Transverse colon (tissue), 4 donors: Measurements from ENCODE around the gene MED23. TPM values are rescaled to one million over a fixed set of nuclear protein-coding genes. Genes with fewer than 3 reads are reported as not detected.

Experiments
- DNase-seq: peaks from one replicate; pipeline ENCODE4 v3.0.0-alpha.2; 2019
- H3K27ac ChIP-seq, 4 donors: fragments of 200-600 bp; sonication (generic); 2 replicates each; pipeline ENCODE4 v1.5.1; 2016 to 2018; ENCODE audit warnings: inconsistent platforms in 4 of 4
- H3K27me3 ChIP-seq: fragments of 200-600 bp; sonication (generic); 2 replicates; pipeline ENCODE4 v1.5.1; 2017; ENCODE audit warnings: inconsistent platforms
- H3K36me3 ChIP-seq, 4 donors: fragments of 200-600 bp; sonication (generic); 2 replicates each; pipeline ENCODE4 v1.5.1; 2017 to 2019; ENCODE audit warnings: inconsistent platforms in 4 of 4
- H3K4me1 ChIP-seq, 4 donors: fragments of 200-600 bp; sonication (generic); 2 replicates each; pipeline ENCODE4 v1.5.1; 2017 to 2020; ENCODE audit warnings: inconsistent platforms in 4 of 4
- H3K4me3 ChIP-seq, 4 donors: fragments of 200-600 bp; sonication (generic); 1 replicate in 1 of 4; 2 replicates in 3 of 4; pipeline versions ENCODE4 v1.5.1 to v1.6.1; 2017 to 2019; ENCODE audit warnings: inconsistent platforms in 4 of 4
- H3K9me3 ChIP-seq, 2 donors: fragments of 200-600 bp; sonication (generic); 2 replicates each; pipeline ENCODE4 v1.5.1; 2017 to 2019; ENCODE audit warnings: inconsistent platforms in 2 of 2
- CTCF ChIP-seq, 5 experiments: fragments of 200-600 bp in 3 of 5; fragments of 450-650 bp in 2 of 5; sonication (generic) in 3 of 5; IDR thresholded peaks; 1 replicate in 2 of 5; 2 replicates in 3 of 5; pipeline ENCODE4 v1.5.1; 2016 to 2017; ENCODE audit warnings: antibody characterized with exemption in 5 of 5, inconsistent platforms in 3 of 5, mild to moderate bottlenecking in 2 of 5, moderate library complexity in 1 of 5
- EP300 ChIP-seq: sonication (generic); formaldehyde crosslinking; IDR thresholded peaks from one replicate; pipeline ENCODE4 v1.6.1; 2017; ENCODE audit warnings: antibody characterized with exemption, low read depth
- POLR2A ChIP-seq: fragments of 450-650 bp; IDR thresholded peaks from one replicate; pipeline ENCODE4 v1.6.1; 2016; ENCODE audit warnings: antibody characterized with exemption, mild to moderate bottlenecking, moderate library complexity
- POLR2AphosphoS5 ChIP-seq, 3 donors: sonication (generic); formaldehyde crosslinking; IDR thresholded peaks; one replicate each; pipeline ENCODE4 v1.6.1; 2016; ENCODE audit warnings: antibody characterized with exemption in 3 of 3
- WGBS, 2 donors: methylation state at CpG; one replicate each; pipeline ENCODE4 v1.1.5; 2018; ENCODE audit warnings: low coverage in 1 of 2; 5-methylcytosine and 5-hydroxymethylcytosine counted together
- in situ Hi-C, 4 donors: fragments of 200-750 bp; cut with MboI; loops; one replicate each; pipeline versions ENCODE4 v1.15.0 to v1.15.1; 2017; ENCODE audit warnings: low sequenced_read_pairs in 3 of 4, low pct_ligation_motif_present in 1 of 4, low pct_unique_long_range_greater_than_20kb in 1 of 4
- intact Hi-C: fragments of 100-400 bp; cut with DNase I; formaldehyde crosslinking; loops from one replicate; pipeline ENCODE4 v1.15.1; 2023; ENCODE audit warnings: low total_unique reads
- total RNA-seq, 4 donors: library from RNA; depleted of rRNA; stranded (reverse); fragments of >200 nt; gene quantifications; one replicate each; pipeline ENCODE4 v1.1.0, GENCODE V29; 2016

The MED23 gene
- total RNA-seq, 4 donors from 2014 or later = 11.6 to 47.6 (median 37.9) TPM

- Histone ChIP-seq H3K4me3 (no peak overlapping the region), H3K4me1 (no peaks in the 10 kb centered on the region), H3K9me3 (no peaks in the 10 kb centered on the region), H3K27ac (no peak overlapping the region), H3K27me3 (no peaks in the 10 kb centered on the region), H3K36me3 (peaks cover 0 to 15% (median 5%) of the 10 kb centered on the region in 4 donors)
- no peak for TF ChIP-seq EP300
- TF ChIP-seq POLR2A = no peak
- TF ChIP-seq POLR2AphosphoS5 (IDR thresholded peaks at IDR 0.05) = no peak
- no peak for TF ChIP-seq CTCF (IDR thresholded peaks at IDR 0.05)
- no peak for DNase-seq
- in situ Hi-C loops (no loop called here), intact Hi-C loops (no loop called here)
- WGBS, 2 donors = 88 to 97% methylated on average over 4 of the region's 4 CpGs
Measured at GRCh38 chr6:131574686-131575085, 53.4 kb downstream of the MED23 start.

GRCh38 chr6:131574133-131574532, 53.9 kb downstream of the MED23 start:
- 25 to 55% methylated on average over 2 of the region's 2 CpGs for WGBS, 2 donors
- intact Hi-C loops (no loop called here), in situ Hi-C loops (no loop called here)
- H3K27me3 ChIP-seq = no peaks in the 10 kb centered on the region
- no peaks in the 10 kb centered on the region for H3K9me3 ChIP-seq
- H3K36me3 ChIP-seq = peaks cover 0 to 13% (median 3%) of the 10 kb centered on the region in 4 donors
- DNase-seq = no peak
- H3K4me3 ChIP-seq = no peak overlapping the region
- no peak overlapping the region for H3K27ac ChIP-seq
- TF ChIP-seq EP300 (no peak), CTCF (IDR thresholded peaks at IDR 0.05) (no peak), POLR2A (no peak), POLR2AphosphoS5 (IDR thresholded peaks at IDR 0.05) (no peak)
- H3K4me1 ChIP-seq = no peaks in the 10 kb centered on the region

- 88 to 94% methylated on average over 5 to 6 of the region's 6 CpGs for WGBS, 2 donors
- no peak for DNase-seq
- TF ChIP-seq EP300 = no peak
- TF ChIP-seq CTCF (IDR thresholded peaks at IDR 0.05) = no peak
- TF ChIP-seq POLR2A = no peak
- no peak for TF ChIP-seq POLR2AphosphoS5 (IDR thresholded peaks at IDR 0.05)
- no peak within 1 kb of the TSS for H3K4me3 ChIP-seq
- H3K27me3 ChIP-seq = no peaks in the 10 kb centered on the region
- no peaks in the 10 kb centered on the region for H3K9me3 ChIP-seq
- in situ Hi-C loops (no loop called here), intact Hi-C loops (no loop called here)
- peaks cover 0 to 8% (median 0%) of the 10 kb centered on the region in 4 donors for H3K36me3 ChIP-seq
- H3K4me1 ChIP-seq = no peaks in the 10 kb centered on the region
- H3K27ac ChIP-seq = no peak within 1 kb of the TSS
Measured at GRCh38 chr6:131572686-131573415, 55.2 kb downstream of the MED23 start, which contains the start of gene ARG1. Gene ARG1 (plus strand): TSS chr6:131573226. CDS start chr6:131573283, 57 bp downstream.

GRCh38 chr6:131568726-131569125, 59.3 kb downstream of the MED23 start:
- H3K9me3 ChIP-seq = no peaks in the 10 kb centered on the region
- DNase-seq = no peak
- H3K27me3 ChIP-seq = no peaks in the 10 kb centered on the region
- intact Hi-C loops = no loop called here
- no peak overlapping the region for H3K27ac ChIP-seq
- no peak overlapping the region for H3K4me3 ChIP-seq
- 70 to 85% methylated on average over 4 of the region's 4 CpGs for WGBS, 2 donors
- in situ Hi-C loops = no loop called here
- H3K4me1 ChIP-seq = no peaks in the 10 kb centered on the region
- H3K36me3 ChIP-seq = peaks cover 0 to 8% (median 0%) of the 10 kb centered on the region in 4 donors
- TF ChIP-seq POLR2AphosphoS5 (IDR thresholded peaks at IDR 0.05) (no peak), CTCF (IDR thresholded peaks at IDR 0.05) (no peak), EP300 (no peak), POLR2A (no peak)
